ENCODE results near the gene MRPL34. TPM values are rescaled to one million over a fixed set of nuclear protein-coding genes. Genes with fewer than 3 reads are reported as not detected.

Gene MRPL34
- total and polyA plus RNA-seq, 2 donors (not counting 1 experiment from before 2014, with no cell fraction given): 27.5 to 44.8 TPM

GRCh38 chr19:17347877-17348276, 42.2 kb downstream of the MRPL34 start:
- no peak for DNase-seq (ENCODE audit: low read depth in 2 of 2)
- TF ChIP-seq CTCF (conservative IDR thresholded peaks at IDR 0.05 in 1 of 2, IDR thresholded peaks at IDR 0.05 in 1 of 2; ENCODE audit: low read depth in 1 of 2, low read length in 2 of 2) (no peak), EZH2 (IDR thresholded peaks at IDR 0.05; ENCODE audit: low read length, missing control alignments) (no peak)
- no peaks in the 10 kb centered on the region for H4K20me1 ChIP-seq (ENCODE audit: control insufficient read depth, extremely low read depth, insufficient read depth, low read length)
- H3K27me3 ChIP-seq (ENCODE audit: control insufficient read depth, insufficient read depth, low read length): peaks cover 3% of the 10 kb centered on the region
- H2AFZ ChIP-seq (ENCODE audit: low read length): no peak overlapping the region
- no peak overlapping the region for H3K4me2 ChIP-seq (ENCODE audit: extremely low read depth, insufficient read depth, low read length)
- no peak overlapping the region for H3K27ac ChIP-seq (ENCODE audit: insufficient read depth, low read length)
- no peaks in the 10 kb centered on the region for H3K4me1 ChIP-seq (ENCODE audit: control insufficient read depth, extremely low read depth, insufficient read depth, low read length)
- no peaks in the 10 kb centered on the region for H3K36me3 ChIP-seq (ENCODE audit: control insufficient read depth, insufficient read depth, low read length)
- H3K9ac ChIP-seq (ENCODE audit: insufficient read depth, low read length): no peak overlapping the region
- H3K4me3 ChIP-seq (replicated peaks in 1 of 4; ENCODE audit: control extremely low read depth in 1 of 4, insufficient read depth in 1 of 4, low read depth in 3 of 4, low read length in 4 of 4): no peak overlapping the region
- no peaks in the 10 kb centered on the region for H3K9me3 ChIP-seq (ENCODE audit: control insufficient read depth, insufficient read depth, low read depth, low read length)
- H3K79me2 ChIP-seq (ENCODE audit: control insufficient read depth, insufficient read depth, low read length): no peaks in the 10 kb centered on the region

GRCh38 chr19:17348700-17349099, 43.0 kb downstream of the MRPL34 start:
- Histone ChIP-seq H3K9me3 (ENCODE audit: control insufficient read depth, insufficient read depth, low read depth, low read length) (no peaks in the 10 kb centered on the region), H3K4me3 (replicated peaks in 1 of 4; ENCODE audit: control extremely low read depth in 1 of 4, insufficient read depth in 1 of 4, low read depth in 3 of 4, low read length in 4 of 4) (peak overlapping the region in 1 of 4 experiments; percentile 27), H3K27ac (ENCODE audit: insufficient read depth, low read length) (no peak overlapping the region), H2AFZ (ENCODE audit: low read length) (peak overlapping the region; percentile 32), H3K36me3 (ENCODE audit: control insufficient read depth, insufficient read depth, low read length) (no peaks in the 10 kb centered on the region), H3K4me2 (ENCODE audit: extremely low read depth, insufficient read depth, low read length) (peak overlapping the region; percentile 17), H3K9ac (ENCODE audit: insufficient read depth, low read length) (no peak overlapping the region), H3K27me3 (ENCODE audit: control insufficient read depth, insufficient read depth, low read length) (peaks cover 3% of the 10 kb centered on the region), H4K20me1 (ENCODE audit: control insufficient read depth, extremely low read depth, insufficient read depth, low read length) (no peaks in the 10 kb centered on the region), H3K4me1 (ENCODE audit: control insufficient read depth, extremely low read depth, insufficient read depth, low read length) (no peaks in the 10 kb centered on the region), H3K79me2 (ENCODE audit: control insufficient read depth, insufficient read depth, low read length) (no peaks in the 10 kb centered on the region)
- TF ChIP-seq CTCF (conservative IDR thresholded peaks at IDR 0.05 in 1 of 2, IDR thresholded peaks at IDR 0.05 in 1 of 2; ENCODE audit: low read depth in 1 of 2, low read length in 2 of 2): no peak
- TF ChIP-seq EZH2 (IDR thresholded peaks at IDR 0.05; ENCODE audit: low read length, missing control alignments): no peak
- DNase-seq (ENCODE audit: low read depth in 2 of 2): peak; percentile 45 to 67

- Histone ChIP-seq H3K4me3 (replicated peaks in 1 of 4; ENCODE audit: control extremely low read depth in 1 of 4, insufficient read depth in 1 of 4, low read depth in 3 of 4, low read length in 4 of 4) (no peak overlapping the region), H3K4me1 (ENCODE audit: control insufficient read depth, extremely low read depth, insufficient read depth, low read length) (no peaks in the 10 kb centered on the region), H3K36me3 (ENCODE audit: control insufficient read depth, insufficient read depth, low read length) (no peaks in the 10 kb centered on the region), H3K27ac (ENCODE audit: insufficient read depth, low read length) (no peak overlapping the region), H3K27me3 (ENCODE audit: control insufficient read depth, insufficient read depth, low read length) (peaks cover 3% of the 10 kb centered on the region), H3K9ac (ENCODE audit: insufficient read depth, low read length) (no peak overlapping the region), H3K4me2 (ENCODE audit: extremely low read depth, insufficient read depth, low read length) (no peak overlapping the region), H3K79me2 (ENCODE audit: control insufficient read depth, insufficient read depth, low read length) (no peaks in the 10 kb centered on the region), H2AFZ (ENCODE audit: low read length) (no peak overlapping the region), H4K20me1 (ENCODE audit: control insufficient read depth, extremely low read depth, insufficient read depth, low read length) (no peaks in the 10 kb centered on the region), H3K9me3 (ENCODE audit: control insufficient read depth, insufficient read depth, low read depth, low read length) (no peaks in the 10 kb centered on the region)
- DNase-seq (ENCODE audit: low read depth in 2 of 2): no peak
- TF ChIP-seq CTCF (conservative IDR thresholded peaks at IDR 0.05 in 1 of 2, IDR thresholded peaks at IDR 0.05 in 1 of 2; ENCODE audit: low read depth in 1 of 2, low read length in 2 of 2): no peak
- TF ChIP-seq EZH2 (IDR thresholded peaks at IDR 0.05; ENCODE audit: low read length, missing control alignments): no peak
Measured at GRCh38 chr19:17351815-17352435, 46.3 kb downstream of the MRPL34 start.
